Measurements from ENCODE around the gene PDGFC.

GRCh38 chr4:156952078-156952759, 19.4 kb downstream of the PDGFC start:
- TF ChIP-seq CTCF (IDR thresholded peaks at IDR 0.05; ENCODE audit: borderline replicate concordance, extremely low read depth, low read length, poor library complexity, severe bottlenecking) (no peak), EZH2 (IDR thresholded peaks at IDR 0.05; ENCODE audit: borderline replicate concordance, low read depth, low read length, severe bottlenecking) (no peak)

Data from DND-41 (cell line).